Colon (tissue), 2 donors: ENCODE results near the gene C1QTNF2.
"Not testable (repeated sequence)": the region's sequence is repeated elsewhere in the genome, so short reads cannot be mapped to it uniquely, and the experiment has no call there.

Experiments used
- FAIRE-seq: peaks from 2 replicates; lab custom pipeline; 2012; peaks lifted over from hg19 to GRCh38; lab: Jason Lieb, UNC
- donor health status: control.
- donor health status: control.

Gene C1QTNF2

GRCh38 chr5:160341309-160341870, 29.0 kb downstream of the C1QTNF2 start:
- FAIRE-seq = no peak

GRCh38 chr5:160340513-160340912, 29.9 kb downstream of the C1QTNF2 start:
- FAIRE-seq = not testable (repeated sequence)

- FAIRE-seq = no peak
Measured at GRCh38 chr5:160339406-160340130, 30.9 kb downstream of the C1QTNF2 start.

- not testable (repeated sequence) for FAIRE-seq
Measured at GRCh38 chr5:160334716-160335115, 35.7 kb downstream of the C1QTNF2 start.

- FAIRE-seq = no peak
Measured at GRCh38 chr5:160333721-160334120, 36.7 kb downstream of the C1QTNF2 start.

- FAIRE-seq = no peak
Measured at GRCh38 chr5:160330212-160330611, 40.2 kb downstream of the C1QTNF2 start.

- FAIRE-seq = no peak
Measured at GRCh38 chr5:160327818-160328217, 42.6 kb downstream of the C1QTNF2 start.

- FAIRE-seq = peak; percentile 47
Measured at GRCh38 chr5:160326981-160327380, 43.4 kb downstream of the C1QTNF2 start.

- no peak for FAIRE-seq
Measured at GRCh38 chr5:160325716-160326115, 44.7 kb downstream of the C1QTNF2 start.

GRCh38 chr5:160324886-160325285, 45.5 kb downstream of the C1QTNF2 start:
- FAIRE-seq = no peak

- no peak for FAIRE-seq
Measured at GRCh38 chr5:160318409-160318808, 52.0 kb downstream of the C1QTNF2 start.

- no peak for FAIRE-seq
Measured at GRCh38 chr5:160317434-160317833, 53.0 kb downstream of the C1QTNF2 start.

- no peak for FAIRE-seq
Measured at GRCh38 chr5:160315968-160316367, 54.5 kb downstream of the C1QTNF2 start.

- FAIRE-seq = no peak
Measured at GRCh38 chr5:160312960-160313727, 57.3 kb downstream of the C1QTNF2 start.

GRCh38 chr5:160312134-160312959, 58.1 kb downstream of the C1QTNF2 start, which contains the start of gene CCNJL:
CCNJL (minus strand) TSS chr5:160312564; CDS start chr5:160311923, 641 bp downstream.
- FAIRE-seq = no peak

GRCh38 chr5:160311491-160312133, 58.8 kb downstream of the C1QTNF2 start:
- FAIRE-seq = no peak

- FAIRE-seq = no peak
Measured at GRCh38 chr5:160310552-160311295, 59.7 kb downstream of the C1QTNF2 start.

- no peak for FAIRE-seq
Measured at GRCh38 chr5:160310140-160310539, 60.3 kb downstream of the C1QTNF2 start.

GRCh38 chr5:160306696-160307095, 63.7 kb downstream of the C1QTNF2 start:
- no peak for FAIRE-seq

- no peak for FAIRE-seq
Measured at GRCh38 chr5:160305319-160305718, 65.1 kb downstream of the C1QTNF2 start.

GRCh38 chr5:160303690-160304089, 66.7 kb downstream of the C1QTNF2 start:
- FAIRE-seq = no peak
